SK-N-SH (cell line): ENCODE measurements around the gene SV2C. TPM values are rescaled to one million over a fixed set of nuclear protein-coding genes. Genes with fewer than 3 reads are reported as not detected.

Experiments
- CTCF ChIA-PET: fragments of 300-600, 350-600 bp; formaldehyde crosslinking; extraction: SDS; loops from one replicate; lab custom pipeline; 2021; lab: Yijun Ruan, JAX
- POLR2A ChIA-PET: fragments of 350-600 bp; sonication (Branson Sonifier 250); formaldehyde crosslinking; extraction: SDS; loops from one replicate; lab custom pipeline; 2020; ENCODE audit warnings: antibody characterized with exemption, inconsistent platforms; lab: Yijun Ruan, JAX
- DNase-seq: peaks from one replicate; pipeline ENCODE4 v3.0.0; 2012
- H2AFZ ChIP-seq: fragments of 200-600 bp; sonication (generic); 2 replicates; pipeline ENCODE4 v1.8.1; 2016; ENCODE audit warnings: antibody characterized with exemption, mild to moderate bottlenecking, low read depth
- H3F3A ChIP-seq: fragments of 200-600 bp; sonication (generic); replicated peaks from 2 replicates; pipeline ENCODE3; 2016; ENCODE audit warnings: antibody characterized with exemption, mild to moderate bottlenecking; ENCODE audit not compliant: insufficient read depth
- H3K27ac ChIP-seq, 2 experiments: fragments of 200-500 bp in 1 of 2; fragments of 200-600 bp in 1 of 2; sonication (Bioruptor generic) in 1 of 2; sonication (generic), shearing (Covaris generic) in 1 of 2; 2 replicates each; pipeline versions ENCODE4 v1.5.1 to v1.6.1; 2014 to 2016; ENCODE audit warnings: low read depth in 2 of 2, inconsistent platforms in 1 of 2, low read length in 1 of 2, mild to moderate bottlenecking in 1 of 2, mixed read lengths in 1 of 2
- H3K27me3 ChIP-seq: fragments of 200-600 bp; sonication (generic), shearing (Covaris generic); 2 replicates; pipeline ENCODE4 v1.6.1; 2016; ENCODE audit warnings: mixed run types; ENCODE audit not compliant: insufficient read depth
- H3K36me3 ChIP-seq, 2 experiments: fragments of 200-500 bp in 1 of 2; fragments of 200-600 bp in 1 of 2; sonication (Bioruptor generic) in 1 of 2; sonication (generic) in 1 of 2; replicated peaks in 1 of 2; 2 replicates each; pipeline versions ENCODE3 to v1.5.1; 2014 to 2016; ENCODE audit warnings: low read length in 1 of 2, mild to moderate bottlenecking in 1 of 2; ENCODE audit not compliant: insufficient read depth in 2 of 2, control insufficient read depth in 1 of 2
- H3K4me1 ChIP-seq, 2 experiments: fragments of 200-500 bp in 1 of 2; fragments of 200-600 bp in 1 of 2; sonication (Bioruptor generic) in 1 of 2; sonication (generic), shearing (Covaris generic) in 1 of 2; 2 replicates each; pipeline versions ENCODE4 v1.5.1 to v1.6.1; 2014 to 2016; ENCODE audit warnings: low read depth in 1 of 2, low read length in 1 of 2, mixed run types in 1 of 2; ENCODE audit not compliant: insufficient read depth in 2 of 2, control insufficient read depth in 1 of 2
- H3K4me2 ChIP-seq: fragments of 200-600 bp; sonication (generic), shearing (Covaris generic); 2 replicates; pipeline ENCODE4 v1.6.1; 2017; ENCODE audit warnings: mixed run types
- H3K4me3 ChIP-seq, 2 experiments: fragments of 200-500 bp in 1 of 2; fragments of 200-600 bp in 1 of 2; sonication (Bioruptor generic) in 1 of 2; sonication (generic), shearing (Covaris generic) in 1 of 2; 2 replicates each; pipeline versions ENCODE4 v1.5.1 to v1.8.1; 2014 to 2016; ENCODE audit warnings: low read depth in 2 of 2, inconsistent platforms in 1 of 2, low read length in 1 of 2, mild to moderate bottlenecking in 1 of 2, mixed read lengths in 1 of 2, moderate library complexity in 1 of 2
- H3K79me2 ChIP-seq: fragments of 200-600 bp; sonication (generic); 2 replicates; pipeline ENCODE4 v1.8.1; 2017; ENCODE audit warnings: mild to moderate bottlenecking; ENCODE audit not compliant: insufficient read depth
- H3K9ac ChIP-seq: fragments of 200-600 bp; sonication (generic); 2 replicates; pipeline ENCODE4 v1.6.1; 2017; ENCODE audit warnings: mixed run types
- H3K9me2 ChIP-seq: fragments of 200-600 bp; sonication (generic); 2 replicates; pipeline ENCODE4 v1.6.1; 2017; ENCODE audit warnings: mixed run types
- H3K9me3 ChIP-seq: fragments of 200-600 bp; sonication (generic); 2 replicates; pipeline ENCODE4 v1.6.1; 2017; ENCODE audit warnings: mixed run types, mild to moderate bottlenecking, moderate library complexity
- H4K20me1 ChIP-seq: fragments of 200-600 bp; sonication (generic); 2 replicates; pipeline ENCODE4 v1.6.1; 2017; ENCODE audit warnings: mild to moderate bottlenecking, mixed run types; ENCODE audit not compliant: insufficient read depth
- FOSL2 ChIP-seq: IDR thresholded peaks from 2 replicates; pipeline ENCODE4 v1.4.0; 2012; ENCODE audit warnings: low read depth, mild to moderate bottlenecking, moderate library complexity, borderline replicate concordance
- FOXJ3 ChIP-seq: sonication (generic); formaldehyde crosslinking; IDR thresholded peaks from 2 replicates; pipeline ENCODE4 v1.5.1; 2020; ENCODE audit warnings: mild to moderate bottlenecking, missing genetic modification reagents
- JUND ChIP-seq: IDR thresholded peaks from 2 replicates; pipeline ENCODE4 v1.4.0; 2012
- MXI1 ChIP-seq: IDR thresholded peaks from 2 replicates; pipeline ENCODE4 v1.6.1; 2012; ENCODE audit warnings: mild to moderate bottlenecking, low read depth, low read length, improper control_type of control experiment
- NFIC ChIP-seq: IDR thresholded peaks from 2 replicates; pipeline ENCODE4 v1.4.0; 2012; ENCODE audit warnings: borderline replicate concordance
- PBX3 ChIP-seq: IDR thresholded peaks from 2 replicates; pipeline ENCODE4; 2012
- RFX5 ChIP-seq: IDR thresholded peaks from 2 replicates; pipeline ENCODE4 v1.6.1; 2012; ENCODE audit warnings: mild to moderate bottlenecking, improper control_type of control experiment, low read length
- RXRA ChIP-seq: IDR thresholded peaks from 2 replicates; pipeline ENCODE4 v1.4.0; 2012; ENCODE audit warnings: low read depth, mild to moderate bottlenecking, borderline replicate concordance
- SIN3A ChIP-seq: IDR thresholded peaks from 2 replicates; pipeline ENCODE4 v1.6.1; 2012; ENCODE audit warnings: low read depth, mild to moderate bottlenecking, low read length, moderate library complexity, borderline replicate concordance
- TCF12 ChIP-seq: IDR thresholded peaks from 2 replicates; pipeline ENCODE4 v1.4.0; 2012
- WGBS: methylation state at CpG from one replicate; pipeline ENCODE4 v1.1.6; 2017; ENCODE audit warnings: low lambda C conversion rate; 5-methylcytosine and 5-hydroxymethylcytosine counted together
- polyA plus RNA-seq, 3 experiments: library from polyadenylated mRNA; depleted of rRNA; stranded (reverse); fragments of >200 nt; gene quantifications; 2 replicates each; pipeline ENCODE4 v1.2.3, GENCODE V29; 2012
- TF ChIP-seq, protein P1 (sequence below): fragments of 150-350 bp; IDR thresholded peaks from 2 replicates; pipeline ENCODE4 v1.6.1; 2016; ENCODE audit warnings: mild to moderate bottlenecking, low read depth, low read length
- TF ChIP-seq, protein P2 (sequence below): fragments of 200-600 bp; sonication (generic); IDR thresholded peaks from 2 replicates; pipeline ENCODE4 v1.6.1; 2017; ENCODE audit warnings: antibody characterized with exemption, mild to moderate bottlenecking, moderate library complexity
- TF ChIP-seq, protein P3 (sequence below): IDR thresholded peaks from 2 replicates; pipeline ENCODE4 v1.4.0; 2012; ENCODE audit warnings: low read depth, borderline replicate concordance

SV2C gene
- polyA plus RNA-seq, 1 of the 3 experiments (the other 2 are of a cell fraction): 0.05 TPM

DNA sequence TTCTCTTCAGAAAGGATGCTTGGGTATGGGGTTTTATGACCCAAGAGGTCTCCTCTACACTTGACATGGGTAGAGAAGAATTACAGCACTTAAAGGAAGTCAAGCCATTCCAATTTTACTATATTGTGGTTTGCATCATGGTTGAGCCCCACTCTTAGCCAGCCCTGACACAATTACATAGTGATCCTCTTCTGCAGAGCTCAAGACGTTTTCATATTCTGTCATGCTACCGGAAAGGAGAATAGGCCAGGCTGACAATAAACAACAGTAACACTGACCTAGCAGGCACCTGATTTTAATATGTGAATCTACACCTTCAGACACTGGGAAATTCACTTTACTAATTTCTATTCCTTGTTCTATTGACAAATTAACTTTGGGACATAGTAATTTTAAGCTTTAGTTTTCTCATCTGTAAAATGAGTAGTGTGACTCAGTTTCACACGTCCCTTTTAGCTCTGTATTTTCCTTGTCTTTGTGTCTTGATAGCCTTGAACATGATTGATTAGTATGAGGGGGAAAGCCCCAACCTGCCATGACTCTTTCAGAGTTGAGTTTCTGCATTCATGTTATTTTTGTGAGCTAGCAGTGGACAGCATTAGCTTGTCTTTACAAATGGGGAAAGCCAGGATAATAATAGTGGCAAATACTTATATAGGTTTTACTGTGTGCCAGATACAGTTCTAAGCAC is 83.8 kb downstream of the SV2C start:
- no peak overlapping the region for H3K4me3 ChIP-seq
- POLR2A ChIA-PET: no interaction called here
- DNase-seq: no peak
- H3K27ac ChIP-seq: no peak overlapping the region
- no peaks in the 10 kb centered on the region for H3K79me2 ChIP-seq
- H3K36me3 ChIP-seq: no peaks in the 10 kb centered on the region
- TF ChIP-seq FOXJ3 (CRISPR knock-in tag) (no peak), FOSL2 (no peak), JUND (no peak), PBX3 (no peak), TCF12 (no peak), SIN3A (no peak), RFX5 (no peak), RXRA (no peak), NFIC (no peak), MXI1 (no peak)
- TF ChIP-seq, protein P1, sequence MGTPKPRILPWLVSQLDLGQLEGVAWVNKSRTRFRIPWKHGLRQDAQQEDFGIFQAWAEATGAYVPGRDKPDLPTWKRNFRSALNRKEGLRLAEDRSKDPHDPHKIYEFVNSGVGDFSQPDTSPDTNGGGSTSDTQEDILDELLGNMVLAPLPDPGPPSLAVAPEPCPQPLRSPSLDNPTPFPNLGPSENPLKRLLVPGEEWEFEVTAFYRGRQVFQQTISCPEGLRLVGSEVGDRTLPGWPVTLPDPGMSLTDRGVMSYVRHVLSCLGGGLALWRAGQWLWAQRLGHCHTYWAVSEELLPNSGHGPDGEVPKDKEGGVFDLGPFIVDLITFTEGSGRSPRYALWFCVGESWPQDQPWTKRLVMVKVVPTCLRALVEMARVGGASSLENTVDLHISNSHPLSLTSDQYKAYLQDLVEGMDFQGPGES: no peak
- TF ChIP-seq, protein P2, sequence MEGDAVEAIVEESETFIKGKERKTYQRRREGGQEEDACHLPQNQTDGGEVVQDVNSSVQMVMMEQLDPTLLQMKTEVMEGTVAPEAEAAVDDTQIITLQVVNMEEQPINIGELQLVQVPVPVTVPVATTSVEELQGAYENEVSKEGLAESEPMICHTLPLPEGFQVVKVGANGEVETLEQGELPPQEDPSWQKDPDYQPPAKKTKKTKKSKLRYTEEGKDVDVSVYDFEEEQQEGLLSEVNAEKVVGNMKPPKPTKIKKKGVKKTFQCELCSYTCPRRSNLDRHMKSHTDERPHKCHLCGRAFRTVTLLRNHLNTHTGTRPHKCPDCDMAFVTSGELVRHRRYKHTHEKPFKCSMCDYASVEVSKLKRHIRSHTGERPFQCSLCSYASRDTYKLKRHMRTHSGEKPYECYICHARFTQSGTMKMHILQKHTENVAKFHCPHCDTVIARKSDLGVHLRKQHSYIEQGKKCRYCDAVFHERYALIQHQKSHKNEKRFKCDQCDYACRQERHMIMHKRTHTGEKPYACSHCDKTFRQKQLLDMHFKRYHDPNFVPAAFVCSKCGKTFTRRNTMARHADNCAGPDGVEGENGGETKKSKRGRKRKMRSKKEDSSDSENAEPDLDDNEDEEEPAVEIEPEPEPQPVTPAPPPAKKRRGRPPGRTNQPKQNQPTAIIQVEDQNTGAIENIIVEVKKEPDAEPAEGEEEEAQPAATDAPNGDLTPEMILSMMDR: no peak
- TF ChIP-seq, protein P3, sequence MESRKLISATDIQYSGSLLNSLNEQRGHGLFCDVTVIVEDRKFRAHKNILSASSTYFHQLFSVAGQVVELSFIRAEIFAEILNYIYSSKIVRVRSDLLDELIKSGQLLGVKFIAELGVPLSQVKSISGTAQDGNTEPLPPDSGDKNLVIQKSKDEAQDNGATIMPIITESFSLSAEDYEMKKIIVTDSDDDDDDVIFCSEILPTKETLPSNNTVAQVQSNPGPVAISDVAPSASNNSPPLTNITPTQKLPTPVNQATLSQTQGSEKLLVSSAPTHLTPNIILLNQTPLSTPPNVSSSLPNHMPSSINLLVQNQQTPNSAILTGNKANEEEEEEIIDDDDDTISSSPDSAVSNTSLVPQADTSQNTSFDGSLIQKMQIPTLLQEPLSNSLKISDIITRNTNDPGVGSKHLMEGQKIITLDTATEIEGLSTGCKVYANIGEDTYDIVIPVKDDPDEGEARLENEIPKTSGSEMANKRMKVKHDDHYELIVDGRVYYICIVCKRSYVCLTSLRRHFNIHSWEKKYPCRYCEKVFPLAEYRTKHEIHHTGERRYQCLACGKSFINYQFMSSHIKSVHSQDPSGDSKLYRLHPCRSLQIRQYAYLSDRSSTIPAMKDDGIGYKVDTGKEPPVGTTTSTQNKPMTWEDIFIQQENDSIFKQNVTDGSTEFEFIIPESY: no peak
- H3K9me2 ChIP-seq: no peaks in the 10 kb centered on the region
- no peak overlapping the region for H2AFZ ChIP-seq
- H3K27me3 ChIP-seq: no peaks in the 10 kb centered on the region
- H3K9ac ChIP-seq: no peak overlapping the region
- no peaks in the 10 kb centered on the region for H4K20me1 ChIP-seq
- CTCF ChIA-PET: interaction anchor here (0.9 to 3.9 kb wide), 9 partner anchors 8 to 432 kb away, joined by 3 to 22 read pairs (median 4); no protein-coding TSS in a partner anchor
- H3K4me1 ChIP-seq: peaks cover 0 to 9% of the 10 kb centered on the region in 2 experiments; a peak in 1 of 4 replicates
- H3K9me3 ChIP-seq: no peaks in the 10 kb centered on the region
- no peaks in the 10 kb centered on the region for H3F3A ChIP-seq
- WGBS: 25% methylated on average over 3 of the region's 3 CpGs
- no peak overlapping the region for H3K4me2 ChIP-seq
